H1 (cell line): ENCODE data around the gene POLR3E. TPM values are rescaled to one million over a fixed set of nuclear protein-coding genes. Genes with fewer than 3 reads are reported as not detected.

ENCODE experiments used
- CTCF ChIA-PET: fragments of 300-600 bp; sonication (Branson Sonifier 250); formaldehyde crosslinking; loops from one replicate; lab custom pipeline; 2021; ENCODE audit not compliant: partially characterized antibody; lab: Charles Lee
- POLR2A ChIA-PET: fragments of 300-600 bp; sonication (Branson Sonifier 250); formaldehyde crosslinking; loops from one replicate; lab custom pipeline; 2021; ENCODE audit warnings: inconsistent platforms; ENCODE audit not compliant: partially characterized antibody; lab: Charles Lee
- DNase-seq, 2 experiments: peaks; one replicate each; pipeline versions ENCODE4 v3.0.0 to v3.0.0-alpha.2; 2010 to 2022; ENCODE audit warnings: low spot score in 2 of 2, low read depth in 1 of 2, mixed read lengths in 1 of 2
- FAIRE-seq: peaks from 2 replicates; lab custom pipeline; 2011; peaks lifted over from hg19 to GRCh38; lab: Jason Lieb, UNC
- H2AFZ ChIP-seq: 2 replicates; pipeline ENCODE4 v1.8.1; 2012; ENCODE audit warnings: low read length, inconsistent platforms
- H2AK5ac ChIP-seq: 2 replicates; pipeline ENCODE4 v1.6.1; 2013; ENCODE audit warnings: low read depth, low read length
- H2BK120ac ChIP-seq: replicated peaks from 2 replicates; pipeline ENCODE3; 2013; ENCODE audit warnings: low read depth, low read length, inconsistent platforms
- H2BK12ac ChIP-seq: 2 replicates; pipeline ENCODE4 v1.6.1; 2013; ENCODE audit warnings: low read depth, low read length
- H2BK15ac ChIP-seq: 2 replicates; pipeline ENCODE4 v1.6.1; 2013; ENCODE audit warnings: low read length
- H2BK20ac ChIP-seq: 2 replicates; pipeline ENCODE4 v1.6.1; 2013; ENCODE audit warnings: low read length
- H2BK5ac ChIP-seq: 2 replicates; pipeline ENCODE4 v1.6.1; 2013; ENCODE audit warnings: low read depth, low read length
- H3K14ac ChIP-seq: 2 replicates; pipeline ENCODE4 v1.6.1; 2013; ENCODE audit warnings: inconsistent platforms; ENCODE audit not compliant: insufficient read length
- H3K18ac ChIP-seq: 2 replicates; pipeline ENCODE4 v1.6.1; 2013; ENCODE audit warnings: low read length; ENCODE audit errors: extremely low read depth
- H3K23ac ChIP-seq: 2 replicates; pipeline ENCODE4 v1.6.1; 2013; ENCODE audit warnings: inconsistent platforms; ENCODE audit not compliant: insufficient read length
- H3K23me2 ChIP-seq: 2 replicates; pipeline ENCODE4 v1.6.1; 2013; ENCODE audit warnings: low read depth, low read length
- H3K27ac ChIP-seq: 2 replicates; pipeline ENCODE4 v1.6.1; 2011; ENCODE audit warnings: low read depth, low read length, inconsistent platforms
- H3K27me3 ChIP-seq, 4 experiments: replicated peaks in 1 of 4; 1 replicate in 1 of 4; 2 replicates in 3 of 4; pipeline versions ENCODE4 v1.6.1 to v1.8.1; 2011 to 2013; ENCODE audit warnings: low read length in 3 of 4, mild to moderate bottlenecking in 3 of 4, inconsistent platforms in 2 of 4, mixed read lengths in 2 of 4, moderate library complexity in 1 of 4; ENCODE audit not compliant: control insufficient read depth in 3 of 4, insufficient read depth in 3 of 4; ENCODE audit errors: extremely low read depth in 1 of 4
- H3K36me3 ChIP-seq, 4 experiments: 2 replicates each; pipeline versions ENCODE4 v1.6.1 to v1.8.1; 2011 to 2013; ENCODE audit warnings: mild to moderate bottlenecking in 4 of 4, low read length in 3 of 4, moderate library complexity in 2 of 4, control low read depth in 1 of 4, inconsistent platforms in 1 of 4; ENCODE audit not compliant: insufficient read depth in 4 of 4, control insufficient read depth in 2 of 4
- H3K4ac ChIP-seq: replicated peaks from 2 replicates; pipeline ENCODE3; 2013; ENCODE audit warnings: low read length, low read depth, mixed read lengths, inconsistent platforms; ENCODE audit not compliant: insufficient read length
- H3K4me1 ChIP-seq, 4 experiments: replicated peaks in 1 of 4; 1 replicate in 1 of 4; 2 replicates in 3 of 4; pipeline versions ENCODE4 v1.6.1 to v1.8.1; 2011 to 2013; ENCODE audit warnings: low read length in 3 of 4, inconsistent platforms in 2 of 4, mixed read lengths in 1 of 4; ENCODE audit not compliant: insufficient read depth in 4 of 4, control insufficient read depth in 3 of 4
- H3K4me2 ChIP-seq, 2 experiments: 2 replicates each; pipeline versions ENCODE4 v1.6.1 to v1.8.1; 2011 to 2013; ENCODE audit warnings: low read depth in 2 of 2, low read length in 2 of 2, control low read depth in 1 of 2, inconsistent platforms in 1 of 2, mild to moderate bottlenecking in 1 of 2; ENCODE audit not compliant: insufficient read depth in 1 of 2
- H3K4me3 ChIP-seq, 4 experiments: fragments of 200-600, 300-600 bp in 1 of 4; sonication (generic), shearing (Covaris generic), sonication (Bioruptor Twin) in 1 of 4; 2 replicates each; pipeline versions ENCODE4 v1.5.1 to v1.8.1; 2011 to 2016; ENCODE audit warnings: low read length in 4 of 4, low read depth in 3 of 4, control low read depth in 2 of 4, inconsistent platforms in 2 of 4, mild to moderate bottlenecking in 2 of 4, mixed read lengths in 1 of 4, moderate library complexity in 1 of 4; ENCODE audit not compliant: insufficient read depth in 2 of 4; ENCODE audit errors: extremely low read depth in 1 of 4
- H3K56ac ChIP-seq: replicated peaks from 2 replicates; pipeline ENCODE3; 2013; ENCODE audit warnings: low read depth, mild to moderate bottlenecking, mixed read lengths, low read length, inconsistent platforms; ENCODE audit not compliant: insufficient read length
- H3K79me1 ChIP-seq: 2 replicates; pipeline ENCODE4 v1.6.1; 2013; ENCODE audit warnings: low read depth, low read length, control low read depth
- H3K79me2 ChIP-seq, 2 experiments: 2 replicates each; pipeline versions ENCODE4 v1.6.1 to v1.8.1; 2012 to 2013; ENCODE audit warnings: low read length in 2 of 2, mild to moderate bottlenecking in 2 of 2, inconsistent platforms in 1 of 2; ENCODE audit not compliant: insufficient read depth in 2 of 2, control insufficient read depth in 1 of 2
- H3K9ac ChIP-seq, 4 experiments: replicated peaks in 1 of 4; 1 replicate in 1 of 4; 2 replicates in 3 of 4; pipeline versions ENCODE4 v1.6.1 to v1.8.1; 2011 to 2013; ENCODE audit warnings: low read depth in 3 of 4, low read length in 3 of 4, control low read depth in 2 of 4, mild to moderate bottlenecking in 2 of 4, moderate library complexity in 2 of 4, inconsistent platforms in 1 of 4; ENCODE audit errors: extremely low read depth in 1 of 4
- H3K9me3 ChIP-seq, 2 experiments: 2 replicates each; pipeline versions ENCODE4 v1.6.1 to v1.8.1; 2012 to 2013; ENCODE audit warnings: mild to moderate bottlenecking in 2 of 2, moderate library complexity in 2 of 2, control low read depth in 1 of 2, inconsistent platforms in 1 of 2, low read depth in 1 of 2, low read length in 1 of 2, mixed read lengths in 1 of 2; ENCODE audit not compliant: insufficient read depth in 2 of 2
- H4K20me1 ChIP-seq, 2 experiments: replicated peaks in 1 of 2; 2 replicates each; pipeline versions ENCODE3 to v1.8.1; 2011 to 2013; ENCODE audit warnings: inconsistent platforms in 2 of 2, low read length in 2 of 2, mild to moderate bottlenecking in 1 of 2; ENCODE audit not compliant: insufficient read depth in 2 of 2, control insufficient read depth in 1 of 2
- H4K5ac ChIP-seq: 2 replicates; pipeline ENCODE4 v1.6.1; 2013; ENCODE audit warnings: low read length, low read depth, mixed read lengths, inconsistent platforms; ENCODE audit not compliant: insufficient read length
- H4K8ac ChIP-seq: 2 replicates; pipeline ENCODE4 v1.8.0; 2013; ENCODE audit warnings: mild to moderate bottlenecking, moderate library complexity, low read length, inconsistent platforms; ENCODE audit not compliant: insufficient read depth; ENCODE audit errors: extremely low read depth
- H4K91ac ChIP-seq: replicated peaks from 2 replicates; pipeline ENCODE3; 2013; ENCODE audit warnings: low read length, mixed read lengths, inconsistent platforms; ENCODE audit not compliant: insufficient read length
- BCL11A ChIP-seq, 2 experiments: IDR thresholded peaks; one replicate each; pipeline ENCODE4 v1.6.1; 2011; ENCODE audit warnings: low read depth in 2 of 2, low read length in 2 of 2, mild to moderate bottlenecking in 2 of 2
- E2F6 ChIP-seq: IDR thresholded peaks from 2 replicates; pipeline ENCODE4 v1.6.1; 2012; ENCODE audit warnings: inconsistent platforms
- EGR1 ChIP-seq: IDR thresholded peaks from 2 replicates; pipeline ENCODE4 v1.6.1; 2011; ENCODE audit warnings: low read depth, low read length, borderline replicate concordance
- EZH2 ChIP-seq: fragments of 200-600 bp; sonication (generic); IDR thresholded peaks from 2 replicates; pipeline ENCODE4 v1.7.1; 2012; ENCODE audit warnings: low read depth, mild to moderate bottlenecking, moderate library complexity, low read length, inconsistent platforms; ENCODE audit not compliant: severe bottlenecking
- FOSL1 ChIP-seq: IDR thresholded peaks from 2 replicates; pipeline ENCODE4 v1.6.1; 2011; ENCODE audit warnings: mild to moderate bottlenecking, low read depth, low read length, moderate library complexity; ENCODE audit not compliant: insufficient read depth
- JUND ChIP-seq: IDR thresholded peaks from 2 replicates; pipeline ENCODE4 v1.6.1; 2011; ENCODE audit warnings: mild to moderate bottlenecking, improper control_type of control experiment, low read length
- KDM4A ChIP-seq: IDR thresholded peaks from one replicate; pipeline ENCODE4 v1.7.1; 2012; ENCODE audit warnings: low read depth, mild to moderate bottlenecking, moderate library complexity, low read length, inconsistent platforms; ENCODE audit not compliant: severe bottlenecking
- KDM5A ChIP-seq: fragments of 200-600 bp; IDR thresholded peaks from 2 replicates; pipeline ENCODE4 v1.7.1; 2012; ENCODE audit warnings: mild to moderate bottlenecking, low read length, inconsistent platforms, mixed read lengths
- MAFK ChIP-seq: IDR thresholded peaks from 2 replicates; pipeline ENCODE4 v1.6.1; 2012; ENCODE audit warnings: low read depth, mild to moderate bottlenecking, improper control_type of control experiment, low read length
- NRF1 ChIP-seq: IDR thresholded peaks from 2 replicates; pipeline ENCODE4 v1.6.1; 2011; ENCODE audit warnings: mild to moderate bottlenecking, low read depth, low read length, improper control_type of control experiment
- SIN3A ChIP-seq, 2 experiments: IDR thresholded peaks in 1 of 2; conservative IDR thresholded peaks in 1 of 2; 2 replicates each; pipeline ENCODE4 v1.6.1; 2011 to 2012; ENCODE audit warnings: low read length in 2 of 2, improper control_type of control experiment in 1 of 2, low read depth in 1 of 2, mild to moderate bottlenecking in 1 of 2
- SIRT6 ChIP-seq: IDR thresholded peaks from one replicate; pipeline ENCODE4 v1.7.1; 2012; ENCODE audit warnings: low read length, inconsistent platforms
- SRF ChIP-seq: IDR thresholded peaks from 2 replicates; pipeline ENCODE4 v1.6.1; 2011; ENCODE audit warnings: mild to moderate bottlenecking, low read depth, low read length, moderate library complexity
- TAF7 ChIP-seq: optimal IDR thresholded peaks from 2 replicates; pipeline ENCODE3; 2011; ENCODE audit warnings: low read depth, mild to moderate bottlenecking, inconsistent platforms, low read length, moderate library complexity, borderline replicate concordance
- WGBS, 2 experiments: shearing (Covaris generic) in 1 of 2; methylation state at CpG; one replicate each; pipeline versions ENCODE4 v1.1.6 to v1.1.7; 2013 to 2015; ENCODE audit warnings: low lambda C conversion rate in 2 of 2, mixed read lengths in 2 of 2, inconsistent platforms in 1 of 2, low coverage in 1 of 2, missing lambda C conversion rate in 1 of 2; ENCODE audit not compliant: insufficient replicate concordance in 2 of 2, insufficient coverage in 1 of 2, insufficient read length in 1 of 2; ENCODE audit errors: extremely low coverage in 1 of 2, missing lambda C conversion rate in 1 of 2; 5-methylcytosine and 5-hydroxymethylcytosine counted together
- polyA plus RNA-seq, 7 experiments: library from polyadenylated mRNA; depleted of rRNA in 3 of 7; stranded (reverse) in 5 of 7; unstranded in 2 of 7; fragments of >200 nt in 5 of 7; fragments of 200-250 nt in 2 of 7; gene quantifications; 1 replicate in 5 of 7; 2 replicates in 1 of 7; 4 replicates in 1 of 7; pipeline versions ENCODE4 v1.2.1 to v1.2.3, GENCODE V29; 2011 to 2013; ENCODE audit warnings: missing spikeins in 2 of 7, mixed read lengths in 2 of 7
- total RNA-seq: library from RNA; stranded (reverse); fragmentation: NEBNext Ultra II Directional; extraction: Animal tissue kit (Norgen Biotek cat#: 25700); gene quantifications from 2 replicates; pipeline ENCODE4 v1.2.1, GENCODE V29; 2021

Gene POLR3E
- total and polyA plus RNA-seq, 2 of the 8 experiments (the other 6 are each of a cell fraction or from before 2014, with no cell fraction given): 96.5 to 125 TPM

GRCh38 chr16:22252317-22252716, 44.9 kb upstream of the POLR3E start:
- H3K79me2 ChIP-seq: no peaks in the 10 kb centered on the region
- H2AK5ac ChIP-seq: no peak overlapping the region
- no peaks in the 10 kb centered on the region for H3K4me1 ChIP-seq
- H3K23ac ChIP-seq: no peak overlapping the region
- H3K4me2 ChIP-seq: no peak overlapping the region
- no peak overlapping the region for H2BK5ac ChIP-seq
- no peak overlapping the region for H3K9ac ChIP-seq
- no peak overlapping the region for H4K91ac ChIP-seq
- no peak overlapping the region for H2BK15ac ChIP-seq
- 0 out of 4 replicates have a peak, but pooled peaks cover 0 to 2% of the 10 kb centered on the region in 2 experiments for H3K9me3 ChIP-seq
- peaks cover 0 to 4% of the 10 kb centered on the region in 2 experiments for H4K20me1 ChIP-seq
- H3K36me3 ChIP-seq: peaks cover 3 to 17% (median 10%) of the 10 kb centered on the region in 4 experiments; a peak in 7 of 8 replicates
- H3K4me3 ChIP-seq: no peak overlapping the region
- no peak overlapping the region for H3K18ac ChIP-seq
- no peak overlapping the region for H3K14ac ChIP-seq
- H4K5ac ChIP-seq: no peak overlapping the region
- POLR2A ChIA-PET: no interaction called here
- no peak overlapping the region for H2BK12ac ChIP-seq
- no peak overlapping the region for H2BK20ac ChIP-seq
- DNase-seq (no peak), FAIRE-seq (no peak)
- no peak overlapping the region for H2BK120ac ChIP-seq
- H3K4ac ChIP-seq: no peak overlapping the region
- H3K79me1 ChIP-seq: no peaks in the 10 kb centered on the region
- no peak overlapping the region for H2AFZ ChIP-seq
- no peaks in the 10 kb centered on the region for H3K27me3 ChIP-seq
- no peak overlapping the region for H4K8ac ChIP-seq
- no peaks in the 10 kb centered on the region for H3K23me2 ChIP-seq
- no peak overlapping the region for H3K56ac ChIP-seq
- 68% methylated on average over 5 of the region's 5 CpGs; no CpG with 5 or more reads in 1 of the 2 experiments for WGBS, 2 experiments
- CTCF ChIA-PET: interaction anchor here (0.9 to 1.1 kb wide), 3 partner anchors 11 to 21 kb away, joined by 3 to 5 read pairs (median 3); no protein-coding TSS in a partner anchor
- H3K27ac ChIP-seq: no peak overlapping the region
- TF ChIP-seq NRF1: no peak
- TF ChIP-seq TAF7: no peak
- TF ChIP-seq EGR1: no peak
- TF ChIP-seq SIRT6: no peak
- no peak for TF ChIP-seq BCL11A (IDR thresholded peaks at IDR 0.05; ENCODE audit: low read depth in 2 of 2, low read length in 2 of 2)
- TF ChIP-seq EZH2: no peak
- TF ChIP-seq E2F6: no peak
- TF ChIP-seq KDM4A: no peak
- TF ChIP-seq KDM5A: no peak
- TF ChIP-seq JUND: no peak
- TF ChIP-seq MAFK: no peak
- TF ChIP-seq FOSL1: no peak
- TF ChIP-seq SIN3A (conservative IDR thresholded peaks at IDR 0.05 in 1 of 2, IDR thresholded peaks at IDR 0.05 in 1 of 2; ENCODE audit: low read depth in 1 of 2, low read length in 2 of 2): no peak
- TF ChIP-seq SRF: no peak
